LNCaP clone FGC (cell line): ENCODE data around the gene C13orf42.

Experiments
- DNase-seq: peaks from one replicate; pipeline ENCODE4 v3.0.0-alpha.2; 2011; ENCODE audit warnings: low read depth
- H3K4me3 ChIP-seq: 2 replicates; pipeline ENCODE4 v1.5.1; 2011; ENCODE audit warnings: mild to moderate bottlenecking, low read depth, low read length, control low read depth
- CTCF ChIP-seq: IDR thresholded peaks from 2 replicates; pipeline ENCODE4 v1.5.1; 2012; ENCODE audit warnings: mild to moderate bottlenecking; ENCODE audit not compliant: control insufficient read depth, insufficient read depth; ENCODE audit errors: extremely low read depth

C13orf42 gene

GRCh38 chr13:51052581-51052980 is 58.5 kb downstream of the C13orf42 start:
- H3K4me3 ChIP-seq = no peak overlapping the region
- TF ChIP-seq CTCF = no peak
- no peak for DNase-seq

DNA sequence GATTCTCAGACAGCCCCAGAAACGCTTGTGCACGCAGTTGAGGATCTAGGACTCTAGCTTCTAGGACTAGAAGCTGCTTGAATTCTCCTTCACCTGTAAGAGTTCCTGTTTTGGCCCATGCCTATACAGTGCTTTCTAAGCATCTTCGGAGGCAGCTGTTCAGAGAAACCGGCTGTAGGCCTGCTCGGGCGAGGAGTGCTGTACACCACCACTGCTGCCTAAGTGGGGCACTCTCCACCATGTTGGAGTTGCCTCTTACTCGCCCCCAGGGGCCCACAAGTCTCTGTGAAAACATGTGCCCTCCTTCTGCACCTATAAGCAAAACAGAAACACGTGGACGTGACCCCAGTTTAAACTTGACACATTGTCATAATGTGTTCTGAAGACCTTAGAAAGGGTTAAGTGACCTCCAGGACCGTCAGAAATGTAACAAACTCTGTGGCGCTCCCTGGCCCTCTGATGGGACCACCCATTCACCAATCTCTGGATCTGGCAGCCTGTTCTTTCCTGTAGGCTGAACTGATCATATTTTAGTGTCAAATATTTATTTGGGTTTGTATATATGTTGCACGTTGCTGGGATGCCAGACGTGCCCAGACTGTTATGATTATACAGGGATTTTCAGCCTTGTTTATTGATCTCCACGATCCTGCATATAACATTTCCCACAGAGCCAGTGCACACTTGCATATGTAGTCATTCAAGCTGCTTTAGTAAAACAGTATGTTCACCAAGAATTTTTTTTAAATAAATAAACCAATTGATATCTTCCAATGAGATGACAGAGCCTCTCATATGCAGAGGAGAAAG is 60.8 kb downstream of the C13orf42 start:
- no peak for TF ChIP-seq CTCF
- no peak for DNase-seq
- no peak overlapping the region for H3K4me3 ChIP-seq

GRCh38 chr13:51048616-51049015 is 62.5 kb downstream of the C13orf42 start:
- TF ChIP-seq CTCF = no peak

DNA sequence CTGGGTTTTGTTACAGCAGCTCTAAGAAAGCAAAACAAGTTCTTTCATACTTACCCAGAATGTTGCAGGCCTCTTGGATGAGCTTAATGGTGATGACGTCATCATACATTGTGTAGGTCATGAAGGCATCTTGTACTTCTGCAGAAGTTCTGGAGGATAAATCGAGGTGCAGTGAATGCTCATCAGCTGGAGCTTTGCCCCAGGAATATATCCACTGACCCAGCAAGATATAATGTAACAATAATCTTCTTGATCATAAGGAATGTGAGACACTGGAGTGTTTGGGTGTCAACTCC is 63.0 kb downstream of the C13orf42 start:
- no peak for TF ChIP-seq CTCF
- no peak overlapping the region for H3K4me3 ChIP-seq
- DNase-seq = no peak

More at GRCh38 chr13:51048616-51049015, 62.5 kb downstream of the C13orf42 start:
- no peak overlapping the region for H3K4me3 ChIP-seq
- DNase-seq = no peak

DNA sequence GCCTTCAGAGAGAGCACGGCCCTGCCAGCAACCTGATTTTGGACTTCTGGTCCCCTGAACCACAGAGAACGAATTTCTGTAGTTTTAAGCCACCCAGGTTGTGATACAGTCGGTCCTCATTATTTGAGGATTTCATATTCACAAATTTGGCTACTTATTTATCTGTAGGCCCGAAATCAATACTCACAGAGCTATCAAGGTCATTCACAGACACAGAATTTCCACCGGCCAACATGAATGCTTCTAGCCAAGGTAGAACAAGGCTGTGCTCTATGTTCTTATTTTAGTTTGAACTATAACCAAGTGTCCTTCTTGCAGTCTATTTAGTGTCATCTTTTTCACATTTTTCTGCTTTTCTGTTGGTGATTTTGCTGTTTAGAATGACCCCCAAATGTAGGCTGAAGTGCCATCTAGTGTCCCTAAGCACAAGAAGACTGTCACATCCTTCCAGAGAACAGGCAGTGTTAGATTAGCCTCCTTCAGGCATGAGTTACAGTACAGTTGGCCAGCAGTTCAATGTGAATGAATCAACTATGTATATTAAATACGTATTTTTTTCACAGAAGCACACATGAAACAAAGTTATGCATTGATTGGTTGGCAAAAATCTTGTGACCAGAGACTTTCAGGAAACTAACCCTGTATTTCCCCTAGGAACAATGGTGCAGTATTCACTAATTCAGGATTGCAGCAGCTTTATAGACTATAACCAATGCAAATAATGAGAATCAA is 63.5 kb downstream of the C13orf42 start:
- no peak for DNase-seq
- no peak for TF ChIP-seq CTCF
- H3K4me3 ChIP-seq = no peak overlapping the region

DNA sequence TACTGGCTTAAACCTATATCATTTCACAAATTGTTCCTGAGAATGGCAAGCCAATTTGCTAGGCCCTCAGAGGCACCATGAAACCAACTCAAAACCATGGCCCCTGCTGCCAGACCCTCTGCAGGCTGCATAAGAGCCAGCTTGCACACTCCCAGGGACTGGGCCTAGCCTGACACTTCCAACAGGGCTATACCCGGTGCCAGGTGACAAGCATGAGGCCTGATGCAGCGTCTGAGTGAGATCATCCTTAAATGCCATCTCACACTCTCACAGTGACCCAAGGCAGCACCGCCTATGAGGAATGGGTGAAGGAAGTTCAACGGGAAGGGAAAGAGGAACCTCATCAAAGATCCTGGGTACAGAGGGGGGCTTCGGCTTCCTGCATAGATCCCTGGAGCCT is 65.6 kb downstream of the C13orf42 start:
- TF ChIP-seq CTCF = no peak
- DNase-seq = no peak
- no peak overlapping the region for H3K4me3 ChIP-seq
